HUES64 (cell line): ENCODE results near the gene TMEM156.
"Not testable (repeated sequence)": the region's sequence is repeated elsewhere in the genome, so short reads cannot be mapped to it uniquely, and the experiment has no call there.

Experiments
- H3K27ac ChIP-seq: 2 replicates; pipeline ENCODE4 v1.7.0; 2013; ENCODE audit warnings: low read depth, low read length, inconsistent platforms
- H3K27me3 ChIP-seq: 2 replicates; pipeline ENCODE4 v1.6.1; 2013; ENCODE audit warnings: mild to moderate bottlenecking, low read length; ENCODE audit not compliant: insufficient read depth
- H3K36me3 ChIP-seq: 2 replicates; pipeline ENCODE4 v1.6.1; 2013; ENCODE audit warnings: mild to moderate bottlenecking, low read length; ENCODE audit not compliant: insufficient read depth
- H3K4me1 ChIP-seq: 2 replicates; pipeline ENCODE4 v1.6.1; 2013; ENCODE audit warnings: mild to moderate bottlenecking, low read length, moderate library complexity; ENCODE audit not compliant: insufficient read depth
- H3K4me3 ChIP-seq: 2 replicates; pipeline ENCODE4 v1.5.1; 2013; ENCODE audit warnings: mild to moderate bottlenecking, low read length, moderate library complexity
- H3K9ac ChIP-seq: 2 replicates; pipeline ENCODE4 v1.6.1; 2013; ENCODE audit warnings: mild to moderate bottlenecking, low read depth, low read length
- H3K9me3 ChIP-seq: 2 replicates; pipeline ENCODE4 v1.6.1; 2013; ENCODE audit warnings: low read depth, low read length; ENCODE audit not compliant: insufficient read depth
- WGBS: fragments of 150-250, 120-280 bp; methylation state at CpG from one replicate; pipeline ENCODE4 v1.1.7; 2013; ENCODE audit warnings: missing lambda C conversion rate; 5-methylcytosine and 5-hydroxymethylcytosine counted together

Gene TMEM156

GRCh38 chr4:38954727-38955126, 77.5 kb downstream of the TMEM156 start:
- no peak overlapping the region for H3K27ac ChIP-seq
- H3K9ac ChIP-seq = no peak overlapping the region
- no peaks in the 10 kb centered on the region for H3K27me3 ChIP-seq
- no peaks in the 10 kb centered on the region for H3K4me1 ChIP-seq
- H3K9me3 ChIP-seq = no peaks in the 10 kb centered on the region
- no peak overlapping the region for H3K4me3 ChIP-seq
- no peaks in the 10 kb centered on the region for H3K36me3 ChIP-seq

- Histone ChIP-seq H3K9ac (no peak overlapping the region), H3K36me3 (no peaks in the 10 kb centered on the region), H3K27me3 (no peaks in the 10 kb centered on the region)
These were observed 80.2 kb downstream of the TMEM156 start for GRCh38 chr4:38952017-38952416.

GRCh38 chr4:38951598-38951997, 80.6 kb downstream of the TMEM156 start:
- Histone ChIP-seq H3K36me3 (no peaks in the 10 kb centered on the region), H3K27me3 (no peaks in the 10 kb centered on the region), H3K4me3 (no peak overlapping the region), H3K9ac (no peak overlapping the region), H3K4me1 (no peaks in the 10 kb centered on the region), H3K27ac (no peak overlapping the region), H3K9me3 (no peaks in the 10 kb centered on the region)
- 75% methylated on average over 2 of the region's 2 CpGs for WGBS

More at GRCh38 chr4:38952017-38952416, 80.2 kb downstream of the TMEM156 start:
- Histone ChIP-seq H3K27ac (no peak overlapping the region), H3K4me3 (no peak overlapping the region), H3K4me1 (no peaks in the 10 kb centered on the region), H3K9me3 (no peaks in the 10 kb centered on the region)
- 0% methylated on average over 1 of the region's 1 CpG for whole genome bisulfite sequencing

GRCh38 chr4:38950734-38951133, 81.5 kb downstream of the TMEM156 start:
- no peaks in the 10 kb centered on the region for H3K27me3 ChIP-seq
- no peak overlapping the region for H3K9ac ChIP-seq
- no peaks in the 10 kb centered on the region for H3K4me1 ChIP-seq
- H3K4me3 ChIP-seq = no peak overlapping the region
- no peaks in the 10 kb centered on the region for H3K36me3 ChIP-seq
- 89% methylated on average over 4 of the region's 6 CpGs for WGBS
- H3K9me3 ChIP-seq = no peaks in the 10 kb centered on the region
- H3K27ac ChIP-seq = no peak overlapping the region

- Histone ChIP-seq H3K36me3 (no peaks in the 10 kb centered on the region), H3K4me1 (no peaks in the 10 kb centered on the region), H3K27ac (no peak overlapping the region), H3K4me3 (no peak overlapping the region), H3K9me3 (no peaks in the 10 kb centered on the region), H3K27me3 (no peaks in the 10 kb centered on the region), H3K9ac (no peak overlapping the region)
- WGBS = 92% methylated on average over 2 of the region's 2 CpGs
These were observed 82.0 kb downstream of the TMEM156 start for GRCh38 chr4:38950159-38950558.

- Histone ChIP-seq H3K27me3 (no peaks in the 10 kb centered on the region), H3K4me3 (no peak overlapping the region), H3K4me1 (no peaks in the 10 kb centered on the region), H3K36me3 (no peaks in the 10 kb centered on the region), H3K9ac (no peak overlapping the region), H3K9me3 (no peaks in the 10 kb centered on the region), H3K27ac (no peak overlapping the region)
- 70% methylated on average over 4 of the region's 5 CpGs for WGBS
These were observed 82.7 kb downstream of the TMEM156 start for GRCh38 chr4:38949411-38950051.

- no peaks in the 10 kb centered on the region for H3K4me1 ChIP-seq
- H3K4me3 ChIP-seq = no peak overlapping the region
- H3K27ac ChIP-seq = no peak overlapping the region
- no peaks in the 10 kb centered on the region for H3K36me3 ChIP-seq
- no peak overlapping the region for H3K9ac ChIP-seq
- WGBS = 87% methylated on average over 2 of the region's 2 CpGs
- H3K9me3 ChIP-seq = no peaks in the 10 kb centered on the region
- no peaks in the 10 kb centered on the region for H3K27me3 ChIP-seq
These were observed 83.7 kb downstream of the TMEM156 start for GRCh38 chr4:38948551-38948950.

GRCh38 chr4:38946919-38947318, 85.3 kb downstream of the TMEM156 start:
- no peak overlapping the region for H3K4me3 ChIP-seq
- 97% methylated on average over 3 of the region's 3 CpGs for WGBS
- no peaks in the 10 kb centered on the region for H3K4me1 ChIP-seq
- no peak overlapping the region for H3K9ac ChIP-seq
- H3K36me3 ChIP-seq = no peaks in the 10 kb centered on the region
- no peaks in the 10 kb centered on the region for H3K9me3 ChIP-seq
- no peak overlapping the region for H3K27ac ChIP-seq
- no peaks in the 10 kb centered on the region for H3K27me3 ChIP-seq

GRCh38 chr4:38944440-38944839, 87.8 kb downstream of the TMEM156 start:
- Histone ChIP-seq H3K27ac (no peak overlapping the region), H3K9me3 (no peaks in the 10 kb centered on the region), H3K4me3 (no peak overlapping the region), H3K9ac (no peak overlapping the region), H3K36me3 (0 out of 2 replicates have a peak, but pooled peaks cover 5% of the 10 kb centered on the region), H3K4me1 (no peaks in the 10 kb centered on the region), H3K27me3 (no peaks in the 10 kb centered on the region)
- WGBS = 81% methylated on average over 9 of the region's 9 CpGs

GRCh38 chr4:38943343-38943742, 88.9 kb downstream of the TMEM156 start:
- Histone ChIP-seq H3K9ac (no peak overlapping the region), H3K36me3 (0 out of 2 replicates have a peak, but pooled peaks cover 5% of the 10 kb centered on the region), H3K9me3 (no peaks in the 10 kb centered on the region), H3K4me1 (no peaks in the 10 kb centered on the region), H3K27me3 (no peaks in the 10 kb centered on the region), H3K4me3 (no peak overlapping the region), H3K27ac (no peak overlapping the region)
- WGBS = 95% methylated on average over 4 of the region's 4 CpGs

- H3K9ac ChIP-seq, H3K36me3 ChIP-seq, H3K27me3 ChIP-seq, H3K4me3 ChIP-seq, H3K4me1 ChIP-seq, H3K27ac ChIP-seq, H3K9me3 ChIP-seq: not testable (repeated sequence)
- WGBS = 91% methylated on average over 3 of the region's 3 CpGs
These were observed 90.3 kb downstream of the TMEM156 start for GRCh38 chr4:38941906-38942305.

- Histone ChIP-seq H3K27ac (no peak overlapping the region), H3K36me3 (0 out of 2 replicates have a peak, but pooled peaks cover 5% of the 10 kb centered on the region), H3K9me3 (no peaks in the 10 kb centered on the region), H3K4me3 (no peak overlapping the region), H3K27me3 (no peaks in the 10 kb centered on the region), H3K9ac (no peak overlapping the region), H3K4me1 (no peaks in the 10 kb centered on the region)
- WGBS = 94% methylated on average over 3 of the region's 3 CpGs
These were observed 91.7 kb downstream of the TMEM156 start for GRCh38 chr4:38940476-38940875.
